HEK293 (cell line): Measurements from ENCODE around the gene VPS11.

Experiments used
- CTCF ChIA-PET: fragments of 350-600 bp; formaldehyde crosslinking; extraction: SDS; loops from one replicate; lab custom pipeline; 2021; ENCODE audit warnings: antibody characterized with exemption; lab: Yijun Ruan, JAX
- POLR2A ChIA-PET: fragments of 300-600 bp; formaldehyde crosslinking; extraction: SDS; loops from one replicate; lab custom pipeline; 2020; ENCODE audit warnings: antibody characterized with exemption, inconsistent platforms; lab: Yijun Ruan, JAX
- H3K27ac ChIP-seq: fragments of 200-500 bp; sonication (Bioruptor generic); 2 replicates; pipeline ENCODE4 v1.5.1; 2014; ENCODE audit warnings: low read depth, low read length, control low read depth, inconsistent platforms; ENCODE audit errors: extremely low read depth
- H3K36me3 ChIP-seq, 2 experiments: fragments of 200-500 bp in 1 of 2; sonication (Bioruptor generic) in 1 of 2; 1 replicate in 1 of 2; 2 replicates in 1 of 2; pipeline ENCODE4 v1.5.1; 2014 to 2017; ENCODE audit warnings: inconsistent platforms in 2 of 2, low read length in 2 of 2; ENCODE audit not compliant: control insufficient read depth in 2 of 2, insufficient read depth in 1 of 2
- H3K4me1 ChIP-seq: fragments of 200-500 bp; sonication (Bioruptor generic); 2 replicates; pipeline ENCODE4 v1.5.1; 2014; ENCODE audit warnings: mild to moderate bottlenecking, low read length, inconsistent platforms; ENCODE audit not compliant: control insufficient read depth, insufficient read depth
- H3K4me3 ChIP-seq: 2 replicates; pipeline ENCODE4 v1.5.1; 2011; ENCODE audit warnings: low read depth, mild to moderate bottlenecking, control low read depth, low read length, moderate library complexity
- H3K9me3 ChIP-seq: fragments of 200-500 bp; sonication (Bioruptor generic); 2 replicates; pipeline ENCODE4 v1.5.1; 2014; ENCODE audit warnings: low read depth, low read length, inconsistent platforms; ENCODE audit not compliant: control insufficient read depth, insufficient read depth
- EGR2 ChIP-seq: fragments of 450-650 bp; formaldehyde crosslinking; IDR thresholded peaks from 2 replicates; pipeline ENCODE4 v1.5.1; 2016; ENCODE audit warnings: low read depth, missing biosample characterization, missing genetic modification characterization
- GLIS2 ChIP-seq: fragments of 450-650 bp; formaldehyde crosslinking; IDR thresholded peaks from 2 replicates; pipeline ENCODE4 v1.5.1; 2016; ENCODE audit warnings: missing biosample characterization, missing genetic modification characterization
- SALL2 ChIP-seq: fragments of 450-650 bp; formaldehyde crosslinking; IDR thresholded peaks from 2 replicates; pipeline ENCODE4 v1.5.0; 2017; ENCODE audit warnings: missing biosample characterization, mild to moderate bottlenecking, missing genetic modification characterization, borderline replicate concordance
- ZFP69B ChIP-seq: fragments of 450-650 bp; formaldehyde crosslinking; IDR thresholded peaks from 2 replicates; pipeline ENCODE4 v1.5.1; 2016; ENCODE audit warnings: missing biosample characterization, missing genetic modification characterization
- ZNF324 ChIP-seq: fragments of 450-650 bp; formaldehyde crosslinking; IDR thresholded peaks from 2 replicates; pipeline ENCODE4 v1.5.1; 2016; ENCODE audit warnings: missing biosample characterization, missing genetic modification characterization
- ZNF335 ChIP-seq: fragments of 450-650 bp; formaldehyde crosslinking; conservative IDR thresholded peaks from 2 replicates; pipeline ENCODE4 v1.5.1; 2016; ENCODE audit warnings: missing biosample characterization, missing genetic modification characterization
- ZNF341 ChIP-seq: fragments of 450-650 bp; formaldehyde crosslinking; IDR thresholded peaks from 2 replicates; pipeline ENCODE4; 2016; ENCODE audit warnings: low read depth, missing biosample characterization, missing genetic modification characterization
- ZNF558 ChIP-seq: fragments of 450-650 bp; formaldehyde crosslinking; IDR thresholded peaks from 2 replicates; pipeline ENCODE4 v1.5.1; 2016; ENCODE audit warnings: missing biosample characterization, missing genetic modification characterization
- ZNF76 ChIP-seq: fragments of 450-650 bp; formaldehyde crosslinking; IDR thresholded peaks from 2 replicates; pipeline ENCODE4; 2016; ENCODE audit warnings: low read depth, missing biosample characterization, missing genetic modification characterization, borderline replicate concordance
- ZNF768 ChIP-seq: fragments of 450-650 bp; formaldehyde crosslinking; IDR thresholded peaks from 2 replicates; pipeline ENCODE4 v1.5.1; 2018; ENCODE audit warnings: missing biosample characterization, mild to moderate bottlenecking, missing genetic modification characterization
- ZNF785 ChIP-seq: fragments of 450-650 bp; formaldehyde crosslinking; IDR thresholded peaks from 2 replicates; pipeline ENCODE4 v1.5.1; 2016; ENCODE audit warnings: missing biosample characterization, missing genetic modification characterization
- ZNF830 ChIP-seq: fragments of 450-650 bp; IDR thresholded peaks from 2 replicates; pipeline ENCODE4 v1.5.0; 2018; ENCODE audit warnings: missing biosample characterization, missing genetic modification characterization, low read depth, mild to moderate bottlenecking, moderate library complexity
- ZNF843 ChIP-seq: fragments of 450-650 bp; formaldehyde crosslinking; IDR thresholded peaks from 2 replicates; pipeline ENCODE4 v1.5.1; 2016; ENCODE audit warnings: missing biosample characterization, missing genetic modification characterization
- ZXDB ChIP-seq: fragments of 450-650 bp; formaldehyde crosslinking; IDR thresholded peaks from 2 replicates; pipeline ENCODE4 v1.5.1; 2016; ENCODE audit warnings: missing biosample characterization, missing genetic modification characterization
- TF ChIP-seq, protein P1 (sequence below): fragments of 450-650 bp; formaldehyde crosslinking; IDR thresholded peaks from 2 replicates; pipeline ENCODE4 v1.5.1; 2016; ENCODE audit warnings: missing biosample characterization, missing genetic modification characterization
- TF ChIP-seq, protein P2 (sequence below): fragments of 450-650 bp; formaldehyde crosslinking; IDR thresholded peaks from 2 replicates; pipeline ENCODE4 v1.5.1; 2016; ENCODE audit warnings: missing biosample characterization, missing genetic modification characterization
- TF ChIP-seq, protein P3 (sequence below): fragments of 450-650 bp; formaldehyde crosslinking; IDR thresholded peaks from 2 replicates; pipeline ENCODE4 v1.5.1; 2016; ENCODE audit warnings: missing biosample characterization, missing genetic modification characterization

VPS11 gene

DNA sequence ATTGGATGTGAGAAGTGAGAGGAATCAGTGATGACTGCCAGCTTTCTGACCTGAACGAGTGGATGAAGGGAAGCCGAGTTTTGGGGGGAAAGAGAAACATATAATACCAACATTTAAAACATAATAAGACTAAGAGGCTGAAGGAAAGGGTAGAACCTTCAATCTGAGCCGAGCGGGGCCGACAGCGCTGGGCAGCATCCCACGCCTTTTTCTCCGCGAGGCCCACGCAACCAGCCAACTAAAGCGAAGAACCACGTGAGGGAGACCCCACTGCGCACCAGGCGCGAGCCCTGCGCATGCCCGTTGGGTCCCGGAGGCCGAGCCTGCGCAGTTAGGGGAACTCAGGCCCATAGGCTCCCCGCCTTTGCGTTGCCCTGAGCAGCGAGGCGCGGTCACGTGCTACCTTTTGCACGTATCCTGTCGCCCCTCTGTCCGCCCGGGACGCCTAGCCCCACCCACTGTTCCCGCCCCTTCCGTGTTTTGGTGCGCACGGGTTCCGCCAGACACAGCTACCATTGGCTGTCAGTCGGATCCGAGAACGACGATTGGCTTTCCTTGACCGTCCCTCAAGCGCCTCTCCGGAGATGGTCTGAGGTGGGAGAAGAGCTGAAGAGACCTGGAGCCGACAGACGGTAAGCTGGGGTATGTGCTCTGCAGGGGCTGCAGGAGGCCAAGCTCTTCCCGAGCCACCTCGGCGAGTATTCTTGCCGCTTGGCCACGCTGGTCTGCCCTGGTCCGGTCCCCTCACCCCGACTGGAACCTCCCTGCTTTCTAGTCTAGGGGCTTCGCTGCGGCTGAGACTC is 53.6 kb downstream of the VPS11 start, which contains the start of gene HINFP (continued):
- peak; percentile 84 for TF ChIP-seq EGR2 (tag by site-specific recombination)
- TF ChIP-seq ZXDB (tag by site-specific recombination): peak; percentile 95
- 0 out of 2 replicates have a peak, but pooled peaks have one; percentile 41 for TF ChIP-seq ZNF324 (tag by site-specific recombination)

DNA sequence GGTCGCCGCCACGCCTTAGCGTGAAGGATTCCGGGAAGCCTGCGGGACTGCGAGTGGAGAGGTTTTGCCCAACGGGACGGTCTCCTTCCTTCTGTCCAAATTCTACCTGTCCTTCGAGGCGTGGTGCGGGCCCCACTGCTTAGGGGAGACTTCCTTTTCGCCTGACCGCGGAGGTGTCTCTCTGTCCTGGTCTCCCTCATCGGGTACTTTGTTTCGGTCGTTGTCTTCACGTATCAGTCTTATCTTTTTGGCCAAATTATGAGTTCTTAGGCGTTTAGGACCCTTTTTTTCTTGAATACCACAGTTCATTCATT is 54.1 kb downstream of the VPS11 start:
- no peaks in the 10 kb centered on the region for H3K9me3 ChIP-seq
- peak overlapping the region; percentile 21; the same call in 1 of the 2 replicates for H3K27ac ChIP-seq
- ChIA-PET POLR2A (interaction anchor here (0.8 to 3.6 kb wide), 19 partner anchors 10 to 260 kb away, joined by 3 to 51 read pairs (median 5); partner anchors contain the start of genes C2CD2L, CENATAC, DPAGT1 and HMBS), CTCF (interaction anchor here (0.7 to 3.2 kb wide), 5 partner anchors 12 to 434 kb away, joined by 3 to 18 read pairs (median 3); no protein-coding TSS in a partner anchor)
- H3K4me1 ChIP-seq: peaks cover 4% of the 10 kb centered on the region; the same call in 1 of the 2 replicates
- no peak for TF ChIP-seq ZNF558 (tag by site-specific recombination)
- peak; percentile 79 for TF ChIP-seq ZNF335 (tag by site-specific recombination)
- TF ChIP-seq ZNF768: no peak
- TF ChIP-seq, protein P1, sequence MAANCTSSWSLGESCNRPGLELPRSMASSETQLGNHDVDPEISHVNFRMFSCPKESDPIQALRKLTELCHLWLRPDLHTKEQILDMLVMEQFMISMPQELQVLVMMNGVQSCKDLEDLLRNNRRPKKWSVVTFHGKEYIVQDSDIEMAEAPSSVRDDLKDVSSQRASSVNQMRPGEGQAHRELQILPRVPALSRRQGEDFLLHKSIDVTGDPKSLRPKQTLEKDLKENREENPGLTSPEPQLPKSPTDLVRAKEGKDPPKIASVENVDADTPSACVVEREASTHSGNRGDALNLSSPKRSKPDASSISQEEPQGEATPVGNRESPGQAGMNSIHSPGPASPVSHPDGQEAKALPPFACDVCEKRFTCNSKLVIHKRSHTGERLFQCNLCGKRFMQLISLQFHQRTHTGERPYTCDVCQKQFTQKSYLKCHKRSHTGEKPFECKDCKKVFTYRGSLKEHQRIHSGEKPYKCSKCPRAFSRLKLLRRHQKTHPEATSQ (tag by site-specific recombination): 0 out of 2 replicates have a peak, but pooled peaks have one; percentile 18
- TF ChIP-seq ZFP69B (tag by site-specific recombination): peak; percentile 67
- TF ChIP-seq ZNF341: peak; percentile 17; the same call in 1 of the 2 replicates
- 0 out of 2 replicates have a peak, but pooled peaks have one; percentile 77 for TF ChIP-seq ZNF76
- TF ChIP-seq, protein P2, sequence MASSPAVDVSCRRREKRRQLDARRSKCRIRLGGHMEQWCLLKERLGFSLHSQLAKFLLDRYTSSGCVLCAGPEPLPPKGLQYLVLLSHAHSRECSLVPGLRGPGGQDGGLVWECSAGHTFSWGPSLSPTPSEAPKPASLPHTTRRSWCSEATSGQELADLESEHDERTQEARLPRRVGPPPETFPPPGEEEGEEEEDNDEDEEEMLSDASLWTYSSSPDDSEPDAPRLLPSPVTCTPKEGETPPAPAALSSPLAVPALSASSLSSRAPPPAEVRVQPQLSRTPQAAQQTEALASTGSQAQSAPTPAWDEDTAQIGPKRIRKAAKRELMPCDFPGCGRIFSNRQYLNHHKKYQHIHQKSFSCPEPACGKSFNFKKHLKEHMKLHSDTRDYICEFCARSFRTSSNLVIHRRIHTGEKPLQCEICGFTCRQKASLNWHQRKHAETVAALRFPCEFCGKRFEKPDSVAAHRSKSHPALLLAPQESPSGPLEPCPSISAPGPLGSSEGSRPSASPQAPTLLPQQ (tag by site-specific recombination): peak; percentile 78
- peak overlapping the region; percentile 62 for H3K4me3 ChIP-seq
- peaks cover 3 to 20% of the 10 kb centered on the region in 2 experiments; a peak in 2 of 3 replicates for H3K36me3 ChIP-seq

DNA sequence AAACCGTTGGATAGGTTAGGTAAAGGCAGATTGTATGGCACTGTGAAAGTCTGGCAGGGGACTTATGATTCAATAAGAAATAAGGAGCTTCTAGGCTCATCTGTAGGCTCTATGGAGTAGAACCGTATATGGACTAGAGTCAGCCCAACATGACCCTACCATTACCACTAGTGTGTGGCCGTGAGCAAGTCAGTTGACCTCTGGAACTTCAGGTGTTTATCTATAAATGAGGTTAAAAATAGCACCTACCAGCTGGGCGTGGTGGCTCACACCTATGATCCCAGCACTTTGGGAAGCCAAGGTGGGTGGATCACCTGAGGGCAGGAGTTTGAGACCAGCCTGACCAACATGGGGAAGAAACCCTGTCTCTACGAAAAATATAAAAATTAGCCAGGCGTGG is 58.2 kb downstream of the VPS11 start:
- no peak overlapping the region for H3K27ac ChIP-seq
- ChIA-PET POLR2A (no interaction called here), CTCF (interaction anchor here (0.6 to 0.8 kb wide), 2 partner anchors 40 to 198 kb away, joined by 3 to 5 read pairs; no protein-coding TSS in a partner anchor)
- H3K36me3 ChIP-seq: peaks cover 10 to 22% of the 10 kb centered on the region in 2 experiments; a peak in 2 of 3 replicates
- H3K9me3 ChIP-seq: no peaks in the 10 kb centered on the region
- H3K4me3 ChIP-seq: no peak overlapping the region
- TF ChIP-seq ZNF843 (tag by site-specific recombination) (no peak), SALL2 (tag by site-specific recombination) (no peak), GLIS2 (tag by site-specific recombination) (no peak), ZNF830 (tag by site-specific recombination) (no peak), ZNF785 (no peak)
- TF ChIP-seq, protein P3, sequence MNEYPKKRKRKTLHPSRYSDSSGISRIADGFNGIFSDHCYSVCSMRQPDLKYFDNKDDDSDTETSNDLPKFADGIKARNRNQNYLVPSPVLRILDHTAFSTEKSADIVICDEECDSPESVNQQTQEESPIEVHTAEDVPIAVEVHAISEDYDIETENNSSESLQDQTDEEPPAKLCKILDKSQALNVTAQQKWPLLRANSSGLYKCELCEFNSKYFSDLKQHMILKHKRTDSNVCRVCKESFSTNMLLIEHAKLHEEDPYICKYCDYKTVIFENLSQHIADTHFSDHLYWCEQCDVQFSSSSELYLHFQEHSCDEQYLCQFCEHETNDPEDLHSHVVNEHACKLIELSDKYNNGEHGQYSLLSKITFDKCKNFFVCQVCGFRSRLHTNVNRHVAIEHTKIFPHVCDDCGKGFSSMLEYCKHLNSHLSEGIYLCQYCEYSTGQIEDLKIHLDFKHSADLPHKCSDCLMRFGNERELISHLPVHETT (tag by site-specific recombination): no peak
- H3K4me1 ChIP-seq: peaks cover 4% of the 10 kb centered on the region; the same call in 1 of the 2 replicates
